Stimulated activated CD4-positive, alpha-beta T cell treated with anti-CD3 and anti-CD28 coated beads, Interleukin-4, amount 100 ng/mL, for 24 hours (primary cell): ENCODE data around the gene GPC5.

Experiments
- DNase-seq: peaks from one replicate; pipeline ENCODE4 v3.0.0-alpha.2; 2020

The GPC5 gene

DNA sequence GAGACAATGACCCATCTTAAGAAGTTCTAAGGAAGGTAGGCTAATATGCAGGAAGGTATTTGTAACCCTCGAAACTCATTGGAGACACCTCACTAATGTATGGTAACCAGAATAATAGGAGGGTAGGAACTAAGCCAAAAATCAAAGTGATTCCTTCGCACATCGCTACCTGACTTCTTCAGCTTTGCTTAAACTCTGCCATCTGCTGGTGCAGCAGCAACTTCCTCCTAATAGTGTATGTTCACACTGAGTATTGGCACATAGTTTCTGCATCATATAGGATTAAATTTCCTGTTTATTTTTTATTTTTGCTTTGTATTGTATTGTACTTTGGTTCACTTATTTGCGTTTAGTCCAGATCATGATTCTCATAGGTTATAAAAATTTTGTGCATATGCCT is 676.2 kb downstream of the GPC5 start:
- no peak for DNase-seq

DNA sequence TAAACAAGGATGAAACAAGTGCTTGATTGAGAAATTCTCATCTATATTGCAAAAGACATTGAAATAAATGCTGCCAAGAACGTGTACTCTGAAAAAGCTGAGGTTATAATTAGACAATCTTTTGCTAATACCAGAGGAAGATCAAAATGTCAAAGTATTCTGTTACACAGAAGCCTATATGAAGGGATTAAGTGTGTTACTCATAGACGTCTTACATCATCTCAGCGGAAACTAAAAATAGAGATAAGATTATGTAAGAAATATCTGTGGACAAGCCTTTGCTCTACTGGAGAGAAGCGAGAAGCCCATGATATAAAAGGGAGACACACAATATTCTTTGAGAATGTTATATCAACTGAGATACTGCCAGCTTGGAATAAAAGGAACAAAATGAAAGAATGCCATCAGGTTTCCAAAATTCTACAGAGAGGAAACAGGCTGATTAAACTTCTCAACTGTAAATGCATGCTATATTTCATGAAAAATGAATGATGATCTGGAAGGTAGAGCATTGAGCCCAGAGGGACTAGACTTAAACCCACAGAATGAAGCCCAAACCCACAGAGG is 699.0 kb downstream of the GPC5 start:
- no peak for DNase-seq

DNA sequence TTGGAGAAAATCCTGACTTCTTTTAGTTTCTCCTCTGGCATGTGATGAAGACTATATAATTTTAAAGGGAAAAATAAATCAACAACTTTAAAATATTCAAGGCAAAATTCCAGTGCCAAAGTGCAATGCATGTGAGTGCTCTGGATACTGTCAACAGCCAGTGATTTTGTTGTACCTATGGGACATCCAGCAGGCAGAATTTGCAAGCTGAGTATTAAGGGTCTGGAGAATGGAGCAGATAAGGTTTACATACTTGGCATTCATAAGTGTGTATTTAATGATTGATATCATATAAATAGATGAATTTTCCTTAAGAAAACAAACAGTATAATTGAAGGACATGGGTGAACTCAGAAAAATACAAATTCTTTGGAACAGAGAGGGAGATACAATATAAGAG is 703.4 kb downstream of the GPC5 start:
- no peak for DNase-seq

DNA sequence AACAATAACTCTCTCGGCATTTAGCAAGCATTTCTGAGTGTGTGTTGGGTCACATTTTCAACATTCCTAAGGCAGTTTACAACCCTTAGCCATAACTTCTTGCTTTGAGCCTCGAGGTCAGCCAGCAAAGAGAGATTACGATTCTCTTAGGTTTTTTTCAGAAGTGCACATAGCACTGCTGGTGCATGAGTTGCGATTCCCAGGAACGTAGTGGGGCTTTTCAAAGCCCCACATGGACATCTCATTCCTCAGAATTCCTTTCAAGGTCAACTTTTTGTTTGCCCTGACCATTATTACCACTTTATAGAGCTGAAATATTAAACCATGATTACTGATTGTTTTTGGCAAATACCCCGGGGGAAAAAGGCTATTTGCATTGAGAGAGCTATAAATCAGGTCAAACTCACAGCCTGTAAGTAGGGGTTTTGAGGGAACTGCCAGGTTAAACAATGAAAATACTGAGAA is 705.3 kb downstream of the GPC5 start:
- DNase-seq, result no peak

DNA sequence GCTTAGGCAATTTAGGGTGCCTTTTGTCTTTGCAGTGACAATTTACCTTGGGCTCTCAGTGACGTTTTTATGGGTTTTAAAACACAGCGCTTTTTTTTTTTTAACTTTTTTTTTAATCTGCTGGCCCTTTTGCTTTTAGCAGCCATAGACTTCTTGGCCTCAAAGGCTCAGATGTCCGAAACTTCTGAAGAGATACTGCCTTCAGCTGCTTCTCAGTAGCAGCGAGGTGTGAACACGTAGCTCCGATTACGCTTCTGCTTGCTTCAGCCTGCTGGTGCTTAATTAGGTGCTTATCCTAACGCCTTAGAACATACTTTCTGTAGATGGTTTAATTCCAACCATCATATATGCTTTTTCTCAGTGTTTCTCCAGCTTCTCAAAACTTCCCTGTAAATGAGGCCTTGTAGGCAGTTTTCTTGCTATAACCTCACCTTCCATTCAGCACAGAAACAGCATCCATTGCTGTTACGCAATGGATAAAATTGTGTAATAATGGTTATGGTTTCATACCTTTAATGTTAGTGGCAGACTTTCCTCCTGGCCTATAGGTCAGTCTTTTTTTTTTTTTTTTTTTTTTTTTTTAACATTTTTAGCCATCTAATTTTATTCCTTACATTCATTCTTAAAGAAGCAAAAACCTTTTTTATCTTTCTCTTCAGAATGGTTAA is 723.9 kb downstream of the GPC5 start:
- no peak for DNase-seq

DNA sequence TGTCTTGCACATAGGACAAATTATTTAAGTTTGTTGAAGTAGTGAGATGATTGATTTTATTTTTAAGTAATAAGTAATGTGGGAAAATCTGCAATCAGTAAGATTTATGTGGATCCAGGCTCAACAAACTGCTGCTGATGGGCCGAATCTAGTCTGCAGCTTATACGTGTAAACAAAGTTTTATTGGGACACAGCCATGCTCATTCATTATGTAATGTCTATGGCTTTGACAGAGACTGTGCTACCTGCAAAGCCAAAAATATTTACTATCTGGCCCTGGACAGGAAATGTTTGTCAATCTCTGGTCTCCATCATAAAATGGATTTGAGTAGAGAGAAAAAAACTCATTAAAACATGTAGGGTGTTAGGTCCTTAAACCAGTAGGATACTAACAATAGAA is 728.0 kb downstream of the GPC5 start:
- no peak for DNase-seq

DNA sequence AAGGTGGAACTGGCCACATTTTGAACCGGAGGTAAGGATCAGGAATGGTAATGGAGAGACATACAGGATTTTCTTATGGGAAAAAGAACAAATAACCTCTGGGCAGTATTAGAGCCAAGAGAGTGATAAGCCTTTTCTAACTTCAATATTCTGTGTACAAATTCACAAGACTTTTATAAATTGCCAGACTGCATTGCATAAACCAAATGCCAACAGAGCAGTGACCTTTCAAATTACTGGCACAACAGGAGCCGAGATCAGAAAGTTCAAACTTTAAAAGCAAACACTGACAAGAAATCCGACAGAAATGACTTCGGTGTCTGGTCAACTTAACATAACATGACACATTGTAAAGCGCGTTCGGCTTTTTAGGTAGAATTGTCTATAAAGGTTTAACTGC is 737.1 kb downstream of the GPC5 start:
- no peak for DNase-seq

DNA sequence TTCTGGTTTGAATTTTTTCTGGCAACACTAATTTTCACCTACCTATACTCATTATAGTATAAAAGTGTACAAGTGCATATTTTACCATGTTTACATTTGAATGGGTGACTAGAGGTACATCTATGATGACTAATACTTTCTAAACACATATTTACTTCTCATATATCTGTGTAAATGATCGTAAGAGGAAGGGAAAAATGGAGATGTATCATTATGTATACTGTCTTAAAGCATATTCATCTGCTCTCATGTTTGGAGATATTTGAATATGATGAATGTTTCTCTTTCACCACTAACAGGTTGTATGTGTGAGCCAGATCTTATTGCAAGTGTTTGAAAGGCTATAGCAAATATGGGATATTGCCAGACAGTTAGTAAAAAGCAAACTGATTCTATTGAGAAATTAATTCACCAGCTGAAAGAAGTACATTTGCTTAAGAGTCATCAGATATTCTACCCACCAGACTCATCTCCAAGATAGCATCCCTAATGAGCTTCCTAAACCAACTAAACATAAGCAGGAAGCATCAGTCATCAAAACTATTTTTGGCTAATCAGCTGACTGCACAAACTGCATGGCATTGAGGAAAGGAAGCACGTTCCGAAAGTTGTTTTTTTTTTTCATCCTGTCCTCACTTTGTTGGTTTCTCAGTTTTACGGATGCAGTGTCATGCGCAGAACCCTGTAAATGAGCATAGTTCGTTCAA is 738.2 kb downstream of the GPC5 start:
- no peak for DNase-seq

DNA sequence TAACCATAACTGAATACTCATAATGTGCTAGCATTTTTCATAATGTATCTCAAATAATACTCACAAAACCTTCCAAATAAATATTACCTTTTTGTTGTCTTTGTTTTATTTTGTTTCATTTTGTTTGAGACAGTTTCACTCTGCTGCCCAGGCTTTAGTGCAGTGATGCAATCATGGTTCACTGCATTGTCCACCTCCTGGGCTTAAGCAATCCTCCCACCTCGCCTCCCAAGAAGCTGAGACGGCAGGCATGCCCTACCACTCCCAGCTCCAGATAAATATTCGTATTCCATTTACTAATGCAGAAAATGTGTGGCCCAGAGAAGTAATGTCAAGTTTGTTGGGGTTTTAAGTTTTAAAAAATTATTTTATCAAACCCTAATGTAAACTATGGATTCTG is 739.1 kb downstream of the GPC5 start:
- no peak for DNase-seq

DNA sequence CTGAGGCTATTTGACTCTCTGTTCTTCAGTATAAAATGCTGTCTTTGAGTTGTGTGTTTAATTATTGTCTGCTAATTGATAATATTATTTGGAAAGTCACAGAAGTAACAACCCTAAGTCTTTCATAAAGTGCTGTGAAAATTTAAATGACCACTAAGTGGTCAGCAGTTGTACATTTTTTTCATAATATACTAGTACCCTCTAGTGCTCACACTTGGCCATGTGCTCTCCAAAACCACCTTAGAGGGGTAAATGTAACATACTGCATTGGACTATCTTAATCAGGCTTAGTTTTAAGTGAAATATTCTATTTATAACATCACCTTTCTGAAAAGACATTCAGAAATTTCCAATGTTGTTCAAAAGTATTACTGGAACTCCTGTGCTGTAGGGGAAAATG is 745.3 kb downstream of the GPC5 start:
- no peak for DNase-seq

DNA sequence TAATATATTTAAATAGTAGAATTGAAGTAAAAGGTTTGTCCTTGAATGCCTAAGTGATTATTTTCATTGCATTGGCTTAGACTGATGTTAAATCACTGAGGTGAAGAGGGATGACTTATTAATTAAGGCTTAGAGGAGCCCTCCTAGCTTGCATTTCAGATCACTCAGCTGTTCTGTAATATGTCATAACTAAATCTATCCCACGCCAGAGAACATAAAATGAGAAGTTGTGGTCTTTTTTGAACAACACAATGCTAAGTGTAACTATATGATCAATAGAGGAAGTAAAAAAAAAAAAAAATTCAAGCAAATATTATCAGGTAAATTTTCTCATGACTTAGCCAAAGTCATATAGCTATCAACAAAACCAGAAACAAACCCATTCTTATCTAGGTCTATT is 752.2 kb downstream of the GPC5 start:
- DNase-seq, result no peak

DNA sequence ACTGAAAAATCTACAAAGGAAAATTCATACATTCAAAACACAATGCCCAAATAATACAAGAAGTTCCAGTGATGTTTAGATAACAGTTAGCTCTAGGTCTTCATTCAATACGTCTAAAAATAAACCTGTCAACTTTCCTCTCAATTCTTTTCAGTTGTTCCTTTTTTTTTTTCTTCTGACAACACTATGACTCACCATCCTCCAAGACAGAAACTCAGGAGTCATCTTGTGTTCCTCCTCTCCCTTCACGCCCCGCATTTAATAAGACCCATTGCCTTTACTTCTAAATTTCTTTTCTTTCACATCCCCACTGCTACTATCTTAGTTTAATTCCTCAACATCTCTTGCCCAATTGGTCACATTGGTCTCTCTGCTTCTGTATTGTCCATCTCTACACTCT is 759.9 kb downstream of the GPC5 start:
- no peak for DNase-seq

DNA sequence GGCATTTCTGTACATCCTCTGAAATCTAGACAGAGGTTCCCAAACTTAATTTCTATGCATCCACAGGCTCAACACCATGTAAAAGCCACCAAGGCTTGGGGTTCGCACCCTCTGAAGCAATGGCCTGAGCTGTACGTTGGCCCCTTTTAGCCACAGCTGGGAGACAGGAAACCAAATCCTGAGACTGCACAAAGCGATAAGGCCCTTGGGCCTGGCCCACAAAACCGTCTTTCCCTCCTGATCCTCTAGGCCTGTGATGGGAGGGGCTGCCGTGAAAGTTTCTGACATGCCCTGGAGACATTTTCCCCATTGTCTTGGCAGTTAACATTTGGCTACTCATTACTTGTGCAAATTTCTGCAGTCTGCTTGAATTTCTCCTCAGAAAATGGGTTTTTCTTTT is 766.4 kb downstream of the GPC5 start:
- no peak for DNase-seq

DNA sequence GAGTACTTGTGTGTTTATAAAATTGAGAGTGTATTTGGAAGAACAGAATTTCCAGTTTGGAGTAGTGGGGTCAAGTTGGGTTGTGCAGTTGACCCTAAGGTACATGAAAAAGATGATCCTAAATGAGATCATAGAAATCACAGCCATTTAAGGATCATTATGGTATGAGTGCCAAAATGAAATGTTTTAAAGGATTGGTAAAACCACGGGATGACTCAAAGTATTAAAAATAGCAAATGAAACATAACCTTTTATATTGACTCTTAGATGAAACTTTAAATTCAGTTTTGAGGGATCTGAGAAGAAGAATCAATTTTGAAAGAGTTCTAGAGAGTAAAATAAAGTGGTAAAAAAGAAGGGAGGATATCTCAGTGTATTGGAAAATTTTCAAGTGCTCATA is 773.8 kb downstream of the GPC5 start:
- DNase-seq, result no peak

DNA sequence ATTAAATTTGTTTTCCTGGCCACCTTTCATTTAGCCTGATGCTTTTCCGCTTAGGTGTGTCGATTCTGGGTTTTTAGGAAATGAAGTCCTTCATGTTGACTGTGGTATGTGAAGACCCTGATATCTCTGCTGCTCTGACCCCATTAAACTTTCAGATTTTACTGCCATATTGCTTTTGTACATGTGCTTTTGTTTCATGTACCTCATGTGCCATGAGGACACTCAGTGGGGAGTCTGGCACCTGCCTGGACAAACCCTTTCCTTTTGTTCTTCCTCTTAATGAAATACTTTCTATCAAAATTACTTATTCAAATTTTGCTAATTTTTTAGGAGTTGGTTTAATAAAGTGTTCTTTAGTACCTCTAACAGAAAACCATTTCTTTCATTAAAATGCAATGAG is 774.8 kb downstream of the GPC5 start:
- no peak for DNase-seq

DNA sequence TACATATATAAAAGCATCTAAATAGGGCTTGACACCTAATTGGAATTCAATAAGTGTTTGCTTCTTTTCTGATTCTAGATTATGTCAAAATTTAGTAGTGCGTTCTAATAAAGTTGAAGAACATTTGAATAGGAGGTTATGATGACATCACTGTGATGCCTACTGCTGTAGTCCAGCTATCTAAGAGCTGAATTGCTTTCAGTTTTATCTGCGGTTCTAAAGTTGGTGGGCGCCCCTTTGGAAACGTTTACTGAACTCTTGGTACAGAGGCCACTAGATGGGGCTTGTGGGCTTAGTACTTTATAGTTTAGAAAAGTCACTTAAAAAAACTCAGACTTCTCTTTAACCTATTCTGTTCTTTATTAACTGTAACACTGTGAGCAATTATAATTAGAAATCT is 776.9 kb downstream of the GPC5 start:
- DNase-seq, result no peak

DNA sequence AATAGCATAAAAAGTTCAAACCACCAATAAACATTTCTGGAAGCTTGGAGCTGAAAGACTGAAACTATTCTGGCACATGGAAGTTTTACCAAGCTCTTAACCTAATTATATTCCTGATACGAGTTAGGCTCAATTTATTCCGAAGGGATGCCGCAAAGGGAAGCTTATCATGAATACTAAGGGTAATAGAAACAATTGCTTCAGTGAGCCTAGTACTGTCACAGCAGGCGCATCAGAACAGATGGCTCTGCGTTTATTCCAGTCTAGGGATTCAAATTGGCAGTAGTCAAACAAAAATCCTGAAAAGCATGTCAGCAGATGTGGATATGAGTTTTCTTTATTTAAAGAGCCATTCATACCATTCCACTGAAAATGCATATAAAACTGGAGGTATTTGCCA is 779.5 kb downstream of the GPC5 start:
- no peak for DNase-seq

DNA sequence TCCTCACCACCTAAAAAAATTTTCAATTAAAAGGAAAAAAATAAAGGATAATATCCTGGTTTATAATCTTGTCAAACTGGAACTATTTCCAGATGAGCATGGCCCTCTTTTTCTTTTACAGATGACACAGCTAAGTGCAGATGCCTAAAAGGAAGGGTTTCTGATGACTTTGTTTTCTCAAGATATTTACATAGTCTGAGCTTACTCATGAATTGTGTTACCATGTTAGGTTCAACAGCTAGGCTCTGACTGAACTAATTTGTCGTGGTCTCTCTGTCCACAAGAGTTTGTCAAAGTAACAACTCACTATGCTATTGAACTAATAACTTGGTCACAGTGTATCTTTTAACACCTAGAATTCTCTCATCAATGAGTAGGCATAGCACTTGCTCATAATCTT is 780.8 kb downstream of the GPC5 start:
- no peak for DNase-seq

DNA sequence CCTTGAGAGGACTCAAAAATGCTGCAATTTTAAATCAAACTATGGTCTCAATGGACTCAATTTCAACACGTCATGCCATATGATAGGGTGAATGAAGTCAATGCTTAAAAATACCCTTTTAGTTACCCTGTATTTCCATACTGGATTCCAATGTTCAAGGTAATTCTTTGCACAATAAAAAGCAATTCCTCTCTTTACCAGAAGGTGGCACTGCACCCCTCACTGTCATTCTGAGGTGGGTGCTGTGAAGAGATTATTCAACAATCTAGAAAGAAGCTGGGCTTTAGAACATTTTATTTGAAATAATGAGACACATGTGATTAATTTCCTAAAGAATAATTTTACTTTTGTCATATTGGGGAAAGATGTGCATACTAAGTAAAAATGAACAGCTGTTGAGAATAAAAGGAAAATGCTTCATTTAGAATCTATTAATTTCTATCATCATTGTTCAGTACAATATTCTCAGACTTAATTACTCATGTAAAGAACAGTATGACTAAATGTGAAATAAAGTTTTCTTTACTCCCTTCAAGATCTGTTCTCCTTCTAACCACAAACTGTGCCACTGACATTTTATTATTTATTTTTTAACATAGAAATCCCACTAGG is 789.1 kb downstream of the GPC5 start:
- DNase-seq, result peak; percentile 17

DNA sequence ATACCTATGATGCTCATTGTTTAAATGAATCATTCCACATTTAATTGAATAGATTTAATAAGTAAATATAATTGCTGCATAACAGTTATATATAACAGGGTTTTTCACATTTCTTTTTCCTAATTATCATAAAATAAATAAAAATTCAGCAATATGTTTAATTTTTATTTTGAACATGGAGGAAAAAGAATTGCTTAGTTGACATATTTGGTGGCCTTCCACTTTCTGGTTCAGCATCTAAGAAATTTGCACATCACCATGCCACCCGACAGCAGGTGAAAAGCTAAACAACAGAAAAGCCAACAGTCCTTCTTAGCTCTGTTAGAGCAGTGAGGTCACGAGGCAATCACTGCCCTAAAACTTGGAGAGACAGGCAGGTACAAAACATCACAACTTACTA is 790.2 kb downstream of the GPC5 start:
- DNase-seq, result no peak

DNA sequence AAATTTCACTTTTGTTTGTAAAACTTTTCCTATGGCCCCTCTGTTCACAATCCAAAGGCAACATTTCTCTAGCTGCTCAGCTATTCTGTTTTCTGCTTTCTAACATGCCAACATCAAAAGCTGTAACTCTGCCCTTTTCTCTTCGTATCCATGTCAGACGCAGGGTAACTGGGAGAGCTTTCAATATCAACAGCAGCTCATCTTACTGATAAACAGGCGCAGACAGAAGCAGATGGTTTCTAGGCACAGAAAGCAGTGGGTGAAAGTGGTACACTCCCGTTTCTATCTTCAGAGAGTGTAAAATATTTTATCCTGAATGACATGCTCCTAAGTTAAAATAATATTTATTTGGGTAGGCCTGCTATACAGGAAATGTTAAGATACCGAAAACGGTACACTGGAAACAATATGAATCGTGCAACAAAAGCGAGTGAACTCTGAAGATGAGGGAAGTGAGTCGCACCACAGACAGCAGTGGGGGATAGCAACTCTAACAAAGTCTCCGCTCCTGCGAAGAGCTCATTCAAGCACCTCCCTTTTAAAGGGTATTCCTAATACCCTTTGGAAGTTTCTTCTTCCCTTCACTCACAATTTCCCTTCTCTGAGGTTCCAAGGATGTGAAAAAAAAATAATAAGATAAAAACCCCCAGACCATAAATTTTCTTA is 798.3 kb downstream of the GPC5 start:
- DNase-seq, result no peak

DNA sequence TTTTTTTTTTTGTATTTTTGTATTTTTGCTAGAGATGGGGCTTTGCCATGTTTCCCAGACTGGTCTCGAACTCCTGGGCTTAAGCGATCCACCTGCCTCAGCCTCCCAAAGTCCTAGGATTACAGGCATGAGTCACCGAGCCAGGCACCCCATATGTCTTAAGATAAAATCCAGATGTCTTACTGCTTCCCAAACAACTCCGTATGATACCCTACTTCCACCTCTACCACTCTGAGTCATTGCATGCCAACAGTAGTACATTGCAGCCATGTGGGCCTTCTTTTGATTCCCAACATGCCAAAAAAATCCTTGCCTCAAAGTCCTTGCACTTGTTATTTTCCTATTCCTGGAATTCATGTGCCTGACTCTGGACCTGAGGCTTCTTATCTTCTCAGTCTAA is 799.2 kb downstream of the GPC5 start:
- DNase-seq, result no peak

DNA sequence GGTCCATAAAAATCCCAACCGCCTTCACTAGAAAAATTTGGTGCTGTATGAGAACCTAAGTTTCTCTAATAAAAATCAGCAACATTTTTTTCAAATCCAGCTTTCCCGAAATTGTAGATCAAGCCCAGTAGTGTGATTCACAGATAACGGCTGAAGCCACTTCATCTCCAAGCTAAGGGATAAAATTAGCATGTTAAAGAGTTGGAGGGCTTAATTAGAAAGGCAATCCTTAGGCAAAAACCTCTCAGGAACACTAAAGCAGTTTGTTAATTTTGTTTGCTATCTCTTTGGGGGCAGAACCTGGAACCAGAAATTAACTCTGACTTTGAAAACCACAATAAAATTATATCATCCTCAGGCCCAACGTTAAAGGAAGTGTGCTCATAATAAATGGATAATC is 820.2 kb downstream of the GPC5 start:
- DNase-seq, result no peak

DNA sequence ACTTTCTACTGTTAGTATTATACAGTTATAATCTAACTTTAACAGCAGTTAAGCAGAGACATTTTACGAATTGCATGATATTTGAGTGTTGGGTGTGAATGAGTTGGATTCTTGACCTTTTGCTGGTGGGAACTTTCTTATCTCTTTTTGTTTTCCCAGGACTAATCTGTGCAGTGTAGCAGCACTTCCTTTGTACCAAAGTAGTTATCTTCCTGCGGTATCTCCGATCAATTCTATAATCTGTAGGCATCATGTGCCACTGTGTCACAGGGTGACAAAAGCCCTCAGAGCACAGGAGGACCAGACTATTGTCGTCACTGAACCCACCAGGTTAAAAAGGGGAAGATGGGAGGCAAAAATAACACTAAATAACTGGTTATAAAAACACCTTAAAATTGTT is 823.5 kb downstream of the GPC5 start:
- no peak for DNase-seq
